ENCODE results near the gene EYS.

Gene EYS

GRCh38 chr6:64415926-64416325, 1291.1 kb downstream of the EYS start:
- no peak for DNase-seq

GRCh38 chr6:64411226-64411625, 1295.8 kb downstream of the EYS start:
- no peak for DNase-seq

- DNase-seq, result no peak
Measured at GRCh38 chr6:64409948-64410347, 1297.1 kb downstream of the EYS start.

GRCh38 chr6:64404396-64404795, 1302.6 kb downstream of the EYS start:
- DNase-seq, result no peak

GRCh38 chr6:64383277-64383676, 1323.7 kb downstream of the EYS start:
- no peak for DNase-seq

- no peak for DNase-seq
Measured at GRCh38 chr6:64376394-64376793, 1330.6 kb downstream of the EYS start.

- no peak for DNase-seq
Measured at GRCh38 chr6:64357430-64357829, 1349.6 kb downstream of the EYS start.

- no peak for DNase-seq
Measured at GRCh38 chr6:64347411-64347810, 1359.6 kb downstream of the EYS start.

- DNase-seq, result no peak
Measured at GRCh38 chr6:64335195-64335594, 1371.8 kb downstream of the EYS start.

- DNase-seq, result no peak
Measured at GRCh38 chr6:64334636-64335035, 1372.4 kb downstream of the EYS start.

GRCh38 chr6:64330694-64331307, 1376.2 kb downstream of the EYS start:
- no peak for DNase-seq

GRCh38 chr6:64326939-64327338, 1380.1 kb downstream of the EYS start:
- DNase-seq, result no peak

- no peak for DNase-seq
Measured at GRCh38 chr6:64325093-64325492, 1381.9 kb downstream of the EYS start.

GRCh38 chr6:64310214-64310613, 1396.8 kb downstream of the EYS start:
- DNase-seq, result no peak

GRCh38 chr6:64301307-64302236, 1405.5 kb downstream of the EYS start:
- DNase-seq, result no peak

- no peak for DNase-seq
Measured at GRCh38 chr6:64299176-64299575, 1407.8 kb downstream of the EYS start.

- DNase-seq, result no peak
Measured at GRCh38 chr6:64294034-64294433, 1413.0 kb downstream of the EYS start.

GRCh38 chr6:64293298-64293697, 1413.7 kb downstream of the EYS start:
- DNase-seq, result no peak

GRCh38 chr6:64290867-64291266, 1416.2 kb downstream of the EYS start:
- DNase-seq, result no peak

GRCh38 chr6:64289931-64290330, 1417.1 kb downstream of the EYS start:
- no peak for DNase-seq

GRCh38 chr6:64288351-64288750, 1418.7 kb downstream of the EYS start:
- DNase-seq, result no peak

GRCh38 chr6:64281167-64281566, 1425.9 kb downstream of the EYS start:
- no peak for DNase-seq

GRCh38 chr6:64280569-64280968, 1426.5 kb downstream of the EYS start:
- DNase-seq, result no peak

- DNase-seq, result no peak
Measured at GRCh38 chr6:64270083-64270482, 1436.9 kb downstream of the EYS start.

Data from stimulated activated naive CD4-positive, alpha-beta T cell (primary cell).